Activated CD8-positive, alpha-beta T cell treated with anti-CD3 and anti-CD28 coated beads for 36 hours (primary cell): ENCODE data around the gene SNAPC2. TPM values are rescaled to one million over a fixed set of nuclear protein-coding genes. Genes with fewer than 3 reads are reported as not detected.

Experiments
- ATAC-seq: fragments of 200-7000 bp; cut with Tn5 transposase; one replicate; pipeline ENCODE4 v1.10.0; 2021; ENCODE audit warnings: mild to moderate bottlenecking, moderate library complexity
- CTCF ChIA-PET: fragments of 350-600 bp; sonication (Branson Sonifier 250); formaldehyde crosslinking; loops from one replicate; lab custom pipeline; 2021; ENCODE audit warnings: antibody characterized with exemption; lab: Charles Lee
- POLR2A ChIA-PET: fragments of 350-600 bp; sonication (Branson Sonifier 250); formaldehyde crosslinking; loops from one replicate; lab custom pipeline; 2021; ENCODE audit warnings: antibody characterized with exemption; lab: Charles Lee
- DNase-seq: peaks from one replicate; pipeline ENCODE4 v3.0.0-alpha.2; 2020
- H3K27ac Mint-ChIP-seq: one replicate; pipeline ENCODE4 v1.8.0; 2021; ENCODE audit warnings: mild to moderate bottlenecking, mixed read lengths
- H3K27me3 Mint-ChIP-seq: one replicate; pipeline ENCODE4 v1.8.0; 2021; ENCODE audit warnings: mixed read lengths
- H3K36me3 Mint-ChIP-seq: one replicate; pipeline ENCODE4 v1.8.0; 2021; ENCODE audit warnings: low read depth, mixed read lengths
- H3K4me1 Mint-ChIP-seq: one replicate; pipeline ENCODE4 v1.8.0; 2021; ENCODE audit warnings: low read depth, mixed read lengths
- H3K4me3 Mint-ChIP-seq: one replicate; pipeline ENCODE4 v1.8.0; 2021; ENCODE audit warnings: mild to moderate bottlenecking, moderate library complexity, mixed read lengths
- H3K9me3 Mint-ChIP-seq: one replicate; pipeline ENCODE4 v1.8.0; 2021; ENCODE audit warnings: mixed read lengths
- intact Hi-C: fragments of 100-400 bp; cut with micrococcal nuclease; formaldehyde crosslinking; loops from one replicate; pipeline ENCODE4 v1.10.0; 2022
- total RNA-seq, 2 experiments: library from RNA; stranded (reverse); gene quantifications; one replicate each; pipeline ENCODE4 v1.2.3, GENCODE V29; 2021
- TF ChIP-seq, protein P1 (sequence below): fragments of 200-600 bp; IDR thresholded peaks from one replicate; pipeline ENCODE4 v1.8.0; 2022; ENCODE audit warnings: antibody characterized with exemption, mild to moderate bottlenecking

Gene SNAPC2
- total RNA-seq, 2 experiments from 2014 or later: 16.0 to 18.2 TPM

DNA sequence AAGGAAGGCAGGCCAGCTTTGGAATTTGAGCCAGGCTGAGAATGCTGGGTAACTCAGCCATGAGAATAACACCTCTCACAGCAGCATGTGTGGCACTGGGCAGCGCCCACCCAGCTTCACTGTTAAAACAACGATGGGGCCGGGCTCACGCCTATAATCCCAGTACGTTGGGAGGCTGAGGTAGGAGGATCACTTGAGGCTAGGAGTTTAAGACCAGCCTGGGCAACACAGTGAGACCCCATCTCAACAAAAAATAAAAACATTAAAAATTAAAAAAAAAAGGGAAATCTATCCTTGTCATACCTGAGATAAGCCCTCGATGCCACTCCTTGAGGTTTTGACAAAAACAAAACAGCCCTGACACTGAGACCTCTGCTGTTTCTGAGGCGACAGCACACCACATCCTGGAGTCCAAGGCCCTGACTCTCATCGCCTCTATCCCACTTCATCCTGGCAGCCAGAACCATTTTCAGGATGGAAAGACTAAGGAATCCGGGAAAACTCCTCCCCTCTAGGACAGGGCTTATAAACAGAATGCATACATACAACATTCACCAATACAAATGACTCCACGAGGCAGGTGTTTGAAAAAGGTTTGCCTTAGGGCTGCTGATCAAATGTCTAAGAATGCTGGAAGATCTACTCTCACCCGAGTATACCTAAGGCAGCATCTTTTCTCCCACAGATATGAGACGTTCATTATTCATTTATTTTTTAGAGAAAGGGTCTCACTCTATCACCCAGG lies 46.0 kb downstream of the SNAPC2 start:
- Mint-ChIP-seq H3K36me3 (peaks cover 31% of the 10 kb centered on the region), H3K9me3 (no peaks in the 10 kb centered on the region), H3K4me3 (no peak overlapping the region), H3K27ac (no peak overlapping the region), H3K4me1 (no peaks in the 10 kb centered on the region), H3K27me3 (no peaks in the 10 kb centered on the region)
- POLR2A ChIA-PET: no interaction called here
- TF ChIP-seq, protein P1, sequence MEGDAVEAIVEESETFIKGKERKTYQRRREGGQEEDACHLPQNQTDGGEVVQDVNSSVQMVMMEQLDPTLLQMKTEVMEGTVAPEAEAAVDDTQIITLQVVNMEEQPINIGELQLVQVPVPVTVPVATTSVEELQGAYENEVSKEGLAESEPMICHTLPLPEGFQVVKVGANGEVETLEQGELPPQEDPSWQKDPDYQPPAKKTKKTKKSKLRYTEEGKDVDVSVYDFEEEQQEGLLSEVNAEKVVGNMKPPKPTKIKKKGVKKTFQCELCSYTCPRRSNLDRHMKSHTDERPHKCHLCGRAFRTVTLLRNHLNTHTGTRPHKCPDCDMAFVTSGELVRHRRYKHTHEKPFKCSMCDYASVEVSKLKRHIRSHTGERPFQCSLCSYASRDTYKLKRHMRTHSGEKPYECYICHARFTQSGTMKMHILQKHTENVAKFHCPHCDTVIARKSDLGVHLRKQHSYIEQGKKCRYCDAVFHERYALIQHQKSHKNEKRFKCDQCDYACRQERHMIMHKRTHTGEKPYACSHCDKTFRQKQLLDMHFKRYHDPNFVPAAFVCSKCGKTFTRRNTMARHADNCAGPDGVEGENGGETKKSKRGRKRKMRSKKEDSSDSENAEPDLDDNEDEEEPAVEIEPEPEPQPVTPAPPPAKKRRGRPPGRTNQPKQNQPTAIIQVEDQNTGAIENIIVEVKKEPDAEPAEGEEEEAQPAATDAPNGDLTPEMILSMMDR: no peak
- DNase-seq (no peak), ATAC-seq (no peak)
- CTCF ChIA-PET: interaction anchor here (1.1 kb wide), 1 partner anchor 22 kb away, joined by 3 read pairs; no protein-coding TSS in a partner anchor
- intact Hi-C loops: no loop called here

DNA sequence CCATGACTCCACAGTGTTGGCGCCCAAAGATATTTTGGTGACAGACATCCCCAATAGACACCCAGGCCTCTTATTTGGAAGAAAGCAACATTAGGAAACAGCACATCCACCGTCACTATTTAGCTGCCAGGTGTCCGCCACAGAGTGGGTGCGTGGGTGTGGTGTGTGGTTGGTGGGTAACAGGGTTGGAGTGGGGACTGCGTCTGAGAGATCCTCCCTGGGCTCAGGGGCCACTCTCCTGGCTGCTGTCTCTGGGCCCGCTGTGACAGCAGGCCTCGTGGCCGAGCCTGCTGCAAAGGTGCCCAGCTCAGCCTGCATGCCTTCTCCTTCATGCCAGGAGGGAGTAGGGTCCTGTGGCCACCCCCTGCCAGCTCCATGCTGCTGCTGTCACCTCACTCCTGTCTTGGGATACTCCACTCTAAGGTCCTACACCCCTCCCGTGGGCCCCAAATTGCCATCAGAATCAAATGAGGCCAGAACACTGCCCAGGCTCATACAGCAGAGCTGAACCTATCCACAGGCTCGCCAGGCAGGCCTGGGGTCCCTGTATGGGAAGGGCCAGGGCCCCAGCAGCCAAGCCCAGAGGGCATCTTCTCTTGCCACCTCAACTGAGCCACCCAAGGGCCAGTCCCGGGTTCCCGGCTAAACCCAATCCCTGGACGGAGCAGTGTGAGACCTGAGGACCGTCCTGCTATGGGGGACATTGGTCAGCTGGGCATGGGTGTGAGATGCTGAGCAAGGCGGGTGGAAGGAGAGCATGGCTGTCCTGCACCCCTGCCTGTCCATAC lies 48.1 kb downstream of the SNAPC2 start:
- intact Hi-C loops: no loop called here
- ChIA-PET CTCF (interaction anchor here (4.7 kb wide), 1 partner anchor 24 kb away, joined by 28 read pairs; the partner anchor contains the start of gene TIMM44), POLR2A (interaction anchor here (0.6 to 1.5 kb wide), 4 partner anchors 8 to 40 kb away, joined by 3 to 7 read pairs (median 3); partner anchors contain the start of gene TIMM44)
- Mint-ChIP-seq H3K9me3 (no peaks in the 10 kb centered on the region), H3K4me3 (no peak overlapping the region), H3K27ac (no peak overlapping the region), H3K4me1 (no peaks in the 10 kb centered on the region), H3K27me3 (no peaks in the 10 kb centered on the region), H3K36me3 (peaks cover 30% of the 10 kb centered on the region)
- ATAC-seq (no peak), DNase-seq (no peak)
- TF ChIP-seq, protein P1: no peak

- DNase-seq (no peak), ATAC-seq (no peak)
- Mint-ChIP-seq H3K27ac (no peak overlapping the region), H3K27me3 (no peaks in the 10 kb centered on the region), H3K4me3 (no peak overlapping the region), H3K9me3 (no peaks in the 10 kb centered on the region), H3K4me1 (no peaks in the 10 kb centered on the region), H3K36me3 (peaks cover 31% of the 10 kb centered on the region)
- ChIA-PET CTCF (interaction anchor here (0.8 to 4.7 kb wide), 4 partner anchors 19 to 34 kb away, joined by 3 to 28 read pairs (median 12); partner anchors contain the start of gene TIMM44), POLR2A (interaction anchor here (1.5 kb wide), 1 partner anchor 9 kb away, joined by 3 read pairs; no protein-coding TSS in a partner anchor)
- TF ChIP-seq, protein P1: no peak
- intact Hi-C loops: no loop called here
Observed at GRCh38 chr19:7968796-7969554, 48.8 kb downstream of the SNAPC2 start.

DNA sequence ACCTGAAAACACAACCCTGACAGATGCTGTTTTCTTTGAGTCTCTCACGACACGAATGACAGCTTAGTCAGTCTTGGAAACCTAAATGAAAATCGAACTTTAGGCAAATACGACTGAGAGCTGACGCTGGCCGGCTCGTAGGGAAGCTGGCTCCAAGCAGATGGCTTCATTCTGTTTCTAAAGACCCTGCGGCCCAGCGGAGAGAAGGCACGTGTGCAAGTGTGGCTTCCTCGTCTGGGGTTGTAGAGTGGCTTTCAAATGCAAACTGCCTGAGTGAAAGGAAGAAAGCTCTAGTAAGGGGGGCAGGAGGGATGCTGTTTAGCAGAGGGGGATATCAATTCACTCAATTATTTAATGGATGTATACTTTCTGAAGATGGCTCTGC lies 49.4 kb downstream of the SNAPC2 start:
- peaks cover 31% of the 10 kb centered on the region for H3K36me3 Mint-ChIP-seq
- ATAC-seq: no peak
- ChIA-PET CTCF (interaction anchor here (0.8 to 4.7 kb wide), 4 partner anchors 18 to 33 kb away, joined by 3 to 28 read pairs (median 12); partner anchors contain the start of gene TIMM44), POLR2A (interaction anchor here (0.9 to 1.7 kb wide), 2 partner anchors 11 to 29 kb away, joined by 5 read pairs; no protein-coding TSS in a partner anchor)
- TF ChIP-seq, protein P1: no peak
- no peak overlapping the region for H3K27ac Mint-ChIP-seq
- H3K9me3 Mint-ChIP-seq: no peaks in the 10 kb centered on the region
- no peaks in the 10 kb centered on the region for H3K4me1 Mint-ChIP-seq
- no peak for DNase-seq
- H3K4me3 Mint-ChIP-seq: no peak overlapping the region
- H3K27me3 Mint-ChIP-seq: no peaks in the 10 kb centered on the region
- intact Hi-C loops: no loop called here
